Hepatocyte (in vitro differentiated cells): ENCODE measurements around the gene PMPCA. TPM values are rescaled to one million over a fixed set of nuclear protein-coding genes. Genes with fewer than 3 reads are reported as not detected.

Source experiments
- DNase-seq: peaks from one replicate; pipeline ENCODE4 v3.0.0-alpha.2; 2016; ENCODE audit warnings: low spot score
- H2AFZ ChIP-seq: fragments of 200-600 bp; sonication (generic); 2 replicates; pipeline ENCODE4 v1.6.0; 2016; ENCODE audit warnings: antibody characterized with exemption, mild to moderate bottlenecking
- H3K27ac ChIP-seq: fragments of 200-600 bp; sonication (generic); 2 replicates; pipeline ENCODE4 v1.5.1; 2016; ENCODE audit warnings: mild to moderate bottlenecking
- H3K27me3 ChIP-seq: fragments of 200-600 bp; sonication (generic); 2 replicates; pipeline ENCODE4 v1.6.1; 2016
- H3K36me3 ChIP-seq: fragments of 200-600 bp; sonication (generic); replicated peaks from 2 replicates; pipeline ENCODE4 v1.5.1; 2016; ENCODE audit warnings: low read depth; ENCODE audit not compliant: insufficient read depth
- H3K4me1 ChIP-seq: fragments of 200-600 bp; sonication (generic); 2 replicates; pipeline ENCODE4 v1.5.1; 2016; ENCODE audit warnings: mild to moderate bottlenecking, moderate library complexity; ENCODE audit not compliant: insufficient read depth
- H3K4me2 ChIP-seq: fragments of 200-600 bp; sonication (generic); 2 replicates; pipeline ENCODE4 v1.6.0; 2016
- H3K4me3 ChIP-seq: fragments of 200-600 bp; sonication (generic); 2 replicates; pipeline ENCODE4 v1.5.1; 2016; ENCODE audit warnings: mild to moderate bottlenecking
- H3K79me2 ChIP-seq: fragments of 200-600 bp; sonication (generic); 2 replicates; pipeline ENCODE4 v1.6.0; 2017; ENCODE audit warnings: mild to moderate bottlenecking
- H3K9me2 ChIP-seq: fragments of 200-600 bp; sonication (generic); replicated peaks from 2 replicates; pipeline ENCODE4 v1.6.0; 2017; ENCODE audit warnings: mild to moderate bottlenecking; ENCODE audit not compliant: insufficient read depth
- H3K9me3 ChIP-seq: fragments of 200-600 bp; sonication (generic); 2 replicates; pipeline ENCODE4 v1.5.1; 2016; ENCODE audit warnings: low read depth, mild to moderate bottlenecking
- H4K20me1 ChIP-seq: fragments of 200-600 bp; sonication (generic); 2 replicates; pipeline ENCODE4 v1.6.0; 2016; ENCODE audit warnings: mild to moderate bottlenecking; ENCODE audit not compliant: insufficient read depth, poor library complexity, severe bottlenecking
- EZH2 ChIP-seq: fragments of 200-600 bp; sonication (generic); IDR thresholded peaks from 2 replicates; pipeline ENCODE4 v1.6.1; 2016; ENCODE audit warnings: antibody characterized with exemption, mild to moderate bottlenecking, borderline replicate concordance
- EZH2phosphoT487 ChIP-seq: fragments of 200-600 bp; sonication (generic); IDR thresholded peaks from one replicate; pipeline ENCODE4 v1.6.1; 2018; ENCODE audit warnings: antibody characterized with exemption, mild to moderate bottlenecking, low read depth, moderate library complexity; ENCODE audit not compliant: unreplicated experiment, severe bottlenecking
- WGBS: methylation state at CpG from one replicate; pipeline ENCODE4 v1.1.6; 2016; ENCODE audit warnings: low lambda C conversion rate; ENCODE audit errors: missing lambda C conversion rate; 5-methylcytosine and 5-hydroxymethylcytosine counted together
- polyA plus RNA-seq: library from polyadenylated mRNA; unstranded; fragments of >200 nt; fragmentation: Nextera tagmentation; extraction: Ambion mirVana; gene quantifications from 2 replicates; pipeline ENCODE4 v1.2.1, GENCODE V29; 2016
- total RNA-seq: library from RNA; depleted of rRNA; stranded (reverse); fragments of >200 nt; gene quantifications from 2 replicates; pipeline ENCODE4 v1.2.3, GENCODE V29; 2014
- TF ChIP-seq, protein P1 (sequence below): fragments of 200-600 bp; sonication (generic); IDR thresholded peaks from 2 replicates; pipeline ENCODE4 v1.5.1; 2016; ENCODE audit warnings: antibody characterized with exemption, mild to moderate bottlenecking; ENCODE audit not compliant: poor library complexity

PMPCA gene
- total and polyA plus RNA-seq, 2 experiments from 2014 or later: 45.1 to 85.7 TPM

DNA sequence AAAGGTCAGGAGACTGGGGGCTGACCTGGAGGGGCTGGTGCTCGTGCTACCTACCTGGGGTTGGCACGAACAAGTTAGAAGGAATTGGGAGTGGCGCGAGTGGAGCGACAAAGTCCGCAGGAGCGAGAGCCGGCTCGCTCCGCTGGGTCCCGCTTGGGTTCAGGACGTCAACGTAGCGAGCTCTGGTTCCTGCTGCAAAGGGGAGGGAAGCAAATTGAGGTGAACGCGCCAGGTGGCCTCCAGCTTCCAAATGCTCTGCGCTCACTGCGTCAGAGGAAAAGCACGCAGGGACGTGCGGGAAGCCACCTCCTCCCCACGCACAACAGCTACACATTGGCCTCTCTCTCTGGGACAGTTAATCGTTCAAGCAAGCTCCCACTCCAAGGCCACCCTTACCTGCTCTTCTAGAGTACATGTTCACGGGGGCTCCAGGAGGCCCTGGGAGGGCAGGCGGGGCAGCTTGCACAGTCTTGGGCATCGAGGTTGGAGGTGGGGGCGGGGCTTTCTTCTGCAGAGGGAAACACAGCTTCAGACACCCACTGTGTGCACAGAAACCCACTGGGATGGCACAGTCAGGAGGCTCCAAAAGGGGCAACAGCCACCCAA is 36.8 kb downstream of the PMPCA start:
- Histone ChIP-seq H3K27me3 (no peaks in the 10 kb centered on the region), H3K27ac (no peak overlapping the region), H4K20me1 (no peaks in the 10 kb centered on the region), H3K79me2 (no peaks in the 10 kb centered on the region), H2AFZ (no peak overlapping the region), H3K36me3 (no peaks in the 10 kb centered on the region), H3K9me3 (no peaks in the 10 kb centered on the region), H3K4me1 (no peaks in the 10 kb centered on the region), H3K9me2 (no peaks in the 10 kb centered on the region), H3K4me3 (no peak overlapping the region), H3K4me2 (no peak overlapping the region)
- no peak for DNase-seq
- TF ChIP-seq, protein P1, sequence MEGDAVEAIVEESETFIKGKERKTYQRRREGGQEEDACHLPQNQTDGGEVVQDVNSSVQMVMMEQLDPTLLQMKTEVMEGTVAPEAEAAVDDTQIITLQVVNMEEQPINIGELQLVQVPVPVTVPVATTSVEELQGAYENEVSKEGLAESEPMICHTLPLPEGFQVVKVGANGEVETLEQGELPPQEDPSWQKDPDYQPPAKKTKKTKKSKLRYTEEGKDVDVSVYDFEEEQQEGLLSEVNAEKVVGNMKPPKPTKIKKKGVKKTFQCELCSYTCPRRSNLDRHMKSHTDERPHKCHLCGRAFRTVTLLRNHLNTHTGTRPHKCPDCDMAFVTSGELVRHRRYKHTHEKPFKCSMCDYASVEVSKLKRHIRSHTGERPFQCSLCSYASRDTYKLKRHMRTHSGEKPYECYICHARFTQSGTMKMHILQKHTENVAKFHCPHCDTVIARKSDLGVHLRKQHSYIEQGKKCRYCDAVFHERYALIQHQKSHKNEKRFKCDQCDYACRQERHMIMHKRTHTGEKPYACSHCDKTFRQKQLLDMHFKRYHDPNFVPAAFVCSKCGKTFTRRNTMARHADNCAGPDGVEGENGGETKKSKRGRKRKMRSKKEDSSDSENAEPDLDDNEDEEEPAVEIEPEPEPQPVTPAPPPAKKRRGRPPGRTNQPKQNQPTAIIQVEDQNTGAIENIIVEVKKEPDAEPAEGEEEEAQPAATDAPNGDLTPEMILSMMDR: no peak
- no peak for TF ChIP-seq EZH2
- TF ChIP-seq EZH2phosphoT487: no peak
- WGBS: 96% methylated on average over 27 of the region's 27 CpGs

DNA sequence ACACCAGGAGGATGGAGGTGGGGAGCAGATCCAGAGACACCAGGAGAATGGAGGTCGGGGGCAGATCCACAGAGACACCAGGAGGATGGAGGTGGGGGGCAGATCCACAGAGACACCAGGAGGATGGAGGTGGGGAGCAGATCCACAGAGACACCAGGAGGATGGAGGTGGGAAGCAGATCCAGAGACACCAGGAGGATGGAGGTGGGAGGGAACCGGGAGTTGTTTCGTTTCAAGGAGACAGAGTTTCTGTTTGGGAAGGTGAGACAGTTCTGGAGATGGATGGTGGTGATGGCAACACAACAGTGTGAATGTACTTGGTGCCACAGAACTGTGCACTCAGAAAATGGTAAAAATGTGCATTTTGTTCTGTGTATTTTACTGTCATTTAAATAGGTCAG is 38.2 kb downstream of the PMPCA start:
- Histone ChIP-seq H3K4me3 (no peak overlapping the region), H2AFZ (no peak overlapping the region)

DNA sequence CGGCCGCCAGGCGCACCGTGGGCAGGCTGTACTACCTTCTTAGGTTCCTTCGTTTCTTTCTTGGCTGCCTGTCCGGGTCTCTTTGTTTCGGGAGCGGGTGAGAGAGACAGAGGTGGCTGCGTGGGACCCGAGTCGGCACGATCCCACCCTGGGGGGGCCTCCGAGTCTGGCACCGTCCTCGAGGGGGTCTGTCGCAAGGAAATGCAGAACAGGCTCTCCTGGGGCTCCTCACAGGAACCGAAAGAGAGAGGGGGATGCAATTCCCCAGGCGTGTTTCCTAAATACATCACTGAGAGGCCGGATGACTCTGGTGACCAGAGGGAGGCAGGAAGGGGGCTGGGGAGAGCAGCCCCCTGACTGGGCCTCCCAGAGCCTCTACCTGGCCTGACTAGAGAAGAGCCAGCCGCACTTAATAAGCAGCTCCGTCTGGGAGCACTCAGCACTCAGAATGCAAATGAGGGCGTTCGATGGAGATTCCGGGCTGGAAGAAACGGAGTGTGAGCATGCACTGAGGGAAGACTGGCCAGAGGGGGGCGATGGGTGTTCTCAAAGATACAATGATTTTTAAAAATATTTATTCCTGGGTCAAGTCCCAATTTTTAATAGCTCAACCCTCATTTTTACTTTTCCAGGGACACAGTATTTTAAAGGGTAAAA is 40.9 kb downstream of the PMPCA start:
- Histone ChIP-seq H3K79me2 (no peaks in the 10 kb centered on the region), H3K27me3 (no peaks in the 10 kb centered on the region), H3K4me3 (no peak overlapping the region), H3K27ac (no peak overlapping the region), H3K9me3 (no peaks in the 10 kb centered on the region), H3K9me2 (no peaks in the 10 kb centered on the region), H3K4me2 (no peak overlapping the region), H3K4me1 (no peaks in the 10 kb centered on the region), H4K20me1 (no peaks in the 10 kb centered on the region), H3K36me3 (no peaks in the 10 kb centered on the region), H2AFZ (no peak overlapping the region)
- no peak for DNase-seq
- 92% methylated on average over 26 of the region's 26 CpGs for WGBS
- TF ChIP-seq, protein P1: no peak
- TF ChIP-seq EZH2phosphoT487 (no peak), EZH2 (no peak)

More for the DNA sequence above, 38.2 kb downstream of the PMPCA start:
- TF ChIP-seq, protein P1: no peak
- no peak for TF ChIP-seq EZH2phosphoT487
- TF ChIP-seq EZH2: no peak
- H3K36me3 ChIP-seq: no peaks in the 10 kb centered on the region
- no peaks in the 10 kb centered on the region for H3K9me3 ChIP-seq
- H3K27ac ChIP-seq: no peak overlapping the region
- H3K79me2 ChIP-seq: no peaks in the 10 kb centered on the region
- no peak for DNase-seq
- no peaks in the 10 kb centered on the region for H4K20me1 ChIP-seq
- H3K4me2 ChIP-seq: no peak overlapping the region
- H3K9me2 ChIP-seq: no peaks in the 10 kb centered on the region
- no peaks in the 10 kb centered on the region for H3K4me1 ChIP-seq
- no peaks in the 10 kb centered on the region for H3K27me3 ChIP-seq
- WGBS: 96% methylated on average over 2 of the region's 3 CpGs
